ENCODE data around the gene POLR2E.
"Not testable (repeated sequence)": the region's sequence is repeated elsewhere in the genome, so short reads cannot be mapped to it uniquely, and the experiment has no call there.

Gene POLR2E

DNA sequence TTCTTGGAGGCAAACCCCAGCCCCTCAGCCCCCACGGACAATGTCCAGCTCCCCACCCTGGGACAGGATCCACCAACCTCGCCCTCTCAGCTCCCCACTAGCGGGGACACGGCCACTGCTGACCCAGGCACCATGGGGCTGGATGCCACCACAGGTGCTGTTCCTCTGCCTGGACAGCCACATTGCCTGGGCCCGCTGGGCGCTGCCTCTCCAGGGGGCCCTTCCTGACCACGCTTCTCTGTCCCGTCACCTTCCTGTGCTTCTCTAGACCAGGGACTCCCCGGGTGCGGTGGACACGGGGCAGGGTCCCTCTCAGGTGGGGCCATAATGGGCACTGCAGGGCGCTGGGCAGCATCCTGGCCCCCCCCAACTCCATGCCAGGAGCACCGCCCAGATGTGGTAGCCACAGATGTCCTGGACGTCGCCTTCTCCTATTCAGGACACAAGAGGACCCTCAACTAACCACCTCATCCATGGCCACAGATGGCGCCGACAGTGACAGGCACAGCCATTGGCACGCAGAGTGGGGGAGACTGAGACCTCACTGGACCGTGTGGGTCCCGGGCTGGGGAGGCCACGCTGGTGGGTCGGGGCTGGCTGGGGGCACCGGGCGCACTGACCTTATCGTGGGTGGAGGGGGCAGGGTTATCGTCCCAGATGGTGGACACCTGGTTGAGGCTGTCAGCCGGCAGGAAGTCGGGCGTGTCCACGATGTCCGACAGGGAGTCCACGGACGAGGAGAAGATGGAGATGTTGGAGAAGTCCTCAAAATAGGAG is 32.0 kb upstream of the POLR2E start:
- DNase-seq (ENCODE audit: low read depth): no peak

DNA sequence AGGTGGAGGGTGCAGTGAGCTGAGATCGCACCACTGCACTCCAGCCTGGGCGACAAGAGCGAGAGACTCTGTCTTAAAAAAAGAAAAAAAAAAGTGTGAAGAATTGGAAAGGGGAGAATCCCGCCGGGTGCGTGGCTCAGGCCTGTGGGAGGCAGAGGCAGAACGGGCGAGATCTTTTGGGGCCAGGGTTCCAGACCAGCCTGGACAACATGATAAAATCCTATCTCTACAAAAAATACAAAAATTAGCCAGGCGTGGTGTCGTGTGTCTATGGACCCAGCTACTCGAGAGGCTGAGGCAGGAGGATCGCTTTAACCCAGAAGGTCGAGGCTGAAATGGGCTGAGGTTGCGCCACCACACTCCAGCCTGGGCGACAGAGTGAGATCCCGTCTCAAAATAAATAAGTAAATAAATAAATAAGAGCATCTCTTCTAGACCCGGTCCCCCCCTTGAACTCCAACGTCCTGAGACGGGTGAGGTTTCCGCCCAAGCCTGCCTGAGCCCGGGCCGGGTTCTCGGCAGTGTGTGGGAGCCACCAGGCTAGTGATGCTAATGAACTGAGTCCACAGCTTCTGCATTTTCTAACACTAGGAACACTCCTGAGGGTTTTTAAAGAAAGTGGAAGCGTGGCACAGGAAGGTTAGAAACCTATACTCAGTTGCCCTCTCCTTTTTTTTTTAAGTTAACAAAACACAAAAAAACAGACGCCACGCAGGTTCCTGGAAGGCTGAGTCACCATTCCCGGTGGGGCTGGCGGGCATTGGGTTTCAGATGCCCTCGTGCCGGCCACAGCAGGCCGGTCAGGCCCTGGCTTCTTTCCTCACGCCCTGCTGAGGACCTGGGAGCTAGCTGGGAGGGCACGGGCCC is 30.7 kb upstream of the POLR2E start:
- DNase-seq (ENCODE audit: low read depth): no peak

DNA sequence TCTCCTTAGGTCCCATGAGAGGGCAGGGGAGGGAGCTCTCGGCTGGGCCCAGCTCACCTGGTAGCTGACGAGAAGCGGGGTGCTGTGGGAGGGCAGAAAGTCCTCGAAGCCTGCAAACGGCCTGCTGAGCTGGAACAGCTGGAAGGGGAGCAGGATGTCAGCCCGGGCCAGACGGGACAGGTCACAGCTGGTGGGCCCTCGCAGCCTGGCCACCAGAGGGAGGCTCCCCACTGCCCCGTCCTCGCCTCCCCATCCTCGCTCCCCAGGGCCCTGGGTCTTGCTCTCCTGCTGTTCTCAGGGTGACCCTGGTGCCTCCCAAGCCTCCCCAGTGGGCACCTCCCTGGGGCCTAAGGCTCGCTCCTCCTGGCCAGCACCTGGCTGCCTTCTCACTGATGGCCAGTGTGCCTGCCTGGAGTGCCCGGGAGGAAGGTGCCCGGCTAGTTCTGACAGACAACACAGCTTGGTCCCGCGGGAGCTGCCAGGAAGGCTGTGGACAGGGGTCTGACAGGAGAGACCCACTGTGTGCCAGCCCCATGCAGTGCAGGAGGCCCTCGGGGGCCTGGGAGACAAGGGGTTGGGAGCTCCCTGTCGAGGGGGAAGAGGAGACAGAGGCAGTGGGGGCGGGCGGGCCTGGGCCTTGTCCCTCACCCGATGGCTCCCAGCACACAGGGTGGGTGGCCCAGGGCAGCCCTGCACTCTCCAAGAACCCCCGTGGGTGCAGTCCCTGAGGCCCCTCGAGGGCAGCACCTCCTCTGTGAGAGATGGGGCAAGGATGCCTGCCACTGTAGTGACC is 28.9 kb upstream of the POLR2E start:
- no peak for DNase-seq (ENCODE audit: low read depth)

DNA sequence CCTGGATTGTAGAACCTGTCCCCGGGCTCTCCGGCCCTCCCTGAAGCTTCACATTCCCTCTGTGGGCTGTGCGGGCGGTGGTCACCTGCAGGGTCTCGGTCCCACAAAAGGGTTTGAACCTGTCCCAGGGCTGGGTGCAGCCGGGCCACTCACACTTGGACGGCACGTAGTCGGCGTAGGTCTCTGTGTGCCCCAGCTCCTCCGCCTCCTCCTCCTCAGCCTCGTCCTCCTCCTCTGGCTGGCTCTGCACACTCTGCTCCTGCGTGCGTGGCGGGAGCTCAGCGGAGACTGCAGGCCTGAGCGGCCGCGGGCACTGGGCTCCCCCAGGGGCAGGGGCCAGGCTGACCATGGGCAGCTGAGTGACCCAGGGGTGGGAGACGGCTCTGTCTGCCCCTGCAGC is 28.2 kb upstream of the POLR2E start:
- no peak for DNase-seq (ENCODE audit: low read depth)

DNA sequence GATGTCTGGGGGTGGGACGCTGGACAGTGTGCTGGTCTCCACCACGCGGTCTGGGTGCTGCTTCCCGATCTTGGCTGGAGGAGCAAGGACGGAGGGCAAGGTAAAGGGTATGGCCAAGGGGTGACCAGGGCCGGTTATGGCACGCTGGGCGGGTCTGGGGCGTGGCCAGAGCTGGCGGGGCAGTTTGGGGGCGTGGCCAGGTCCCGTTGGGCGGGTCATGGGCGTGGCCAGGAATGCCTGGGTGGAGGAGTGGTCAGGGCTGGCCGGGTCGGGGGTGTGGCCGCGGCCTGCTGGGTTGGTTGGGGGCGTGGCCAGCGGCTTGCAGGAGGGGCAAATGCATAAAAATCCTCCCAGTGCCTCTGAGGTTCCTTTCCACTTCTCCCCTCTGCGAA is 27.8 kb upstream of the POLR2E start:
- DNase-seq (ENCODE audit: low read depth): no peak

DNA sequence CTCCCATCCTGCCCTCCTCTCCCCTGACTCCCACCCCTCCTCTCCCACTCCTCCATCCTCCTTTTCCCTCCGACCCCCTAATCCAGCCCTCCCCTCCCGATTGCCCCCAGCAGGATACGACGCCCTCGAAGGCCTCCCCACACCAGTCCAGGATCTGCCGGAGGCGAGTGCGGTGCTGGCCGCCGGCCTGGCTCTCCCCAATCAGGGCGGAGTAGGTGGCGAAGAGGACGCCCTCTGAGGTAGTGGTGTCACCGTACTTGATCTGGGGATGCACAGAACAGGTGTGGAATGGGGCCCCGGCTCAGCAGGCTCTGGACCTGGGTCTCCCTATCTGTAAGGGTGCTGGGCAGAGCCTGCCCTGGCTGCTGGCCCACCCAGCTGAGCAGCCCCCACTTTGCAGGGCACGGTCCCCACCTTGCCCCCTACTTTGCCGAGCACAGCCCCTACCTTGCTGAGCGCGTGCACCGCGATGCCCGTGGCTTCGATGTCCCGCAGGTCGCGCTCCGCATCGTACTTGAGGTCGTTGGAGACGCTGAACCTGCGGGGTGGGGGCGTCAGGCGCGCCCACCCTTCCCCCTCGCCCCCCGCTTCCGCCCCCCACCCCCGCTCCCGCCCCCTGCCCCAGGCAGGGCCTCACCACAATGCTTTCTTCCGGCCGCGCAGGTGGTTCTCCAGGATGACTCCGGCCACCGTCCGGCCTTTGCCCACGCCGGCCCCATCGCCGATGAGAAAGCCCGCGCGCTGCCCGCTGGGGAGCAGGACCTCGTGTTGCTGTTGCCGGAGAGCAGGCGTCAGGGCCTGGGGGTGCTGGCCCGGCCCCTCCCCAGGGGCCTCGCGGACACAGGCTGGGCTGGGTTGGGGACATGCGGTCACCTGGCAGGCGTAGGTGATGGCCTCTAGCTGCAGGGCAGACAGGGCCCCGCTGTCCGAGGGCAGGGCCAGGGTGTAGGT is 27.1 kb upstream of the POLR2E start:
- no peak for DNase-seq (ENCODE audit: low read depth)

DNA sequence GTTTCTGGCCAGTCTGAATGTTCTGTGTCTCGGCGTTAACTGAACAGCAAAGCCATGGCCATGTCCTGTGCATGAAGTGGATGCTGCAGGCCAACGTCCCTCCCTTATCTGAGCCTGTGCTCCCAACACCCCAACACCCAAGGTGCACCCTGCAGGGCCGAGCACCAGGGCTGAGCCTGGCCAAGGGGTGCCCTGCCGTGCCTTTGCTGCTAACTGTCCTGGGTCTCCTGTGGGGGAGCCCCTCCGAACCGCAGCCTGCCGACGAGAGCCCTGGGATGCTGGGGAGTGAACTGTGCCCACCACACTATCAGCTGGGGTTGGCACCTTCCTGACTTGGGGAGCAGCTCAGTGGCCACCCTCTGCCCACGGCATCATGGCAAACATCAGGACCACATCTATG is 26.2 kb upstream of the POLR2E start:
- no peak for DNase-seq (ENCODE audit: low read depth)

DNA sequence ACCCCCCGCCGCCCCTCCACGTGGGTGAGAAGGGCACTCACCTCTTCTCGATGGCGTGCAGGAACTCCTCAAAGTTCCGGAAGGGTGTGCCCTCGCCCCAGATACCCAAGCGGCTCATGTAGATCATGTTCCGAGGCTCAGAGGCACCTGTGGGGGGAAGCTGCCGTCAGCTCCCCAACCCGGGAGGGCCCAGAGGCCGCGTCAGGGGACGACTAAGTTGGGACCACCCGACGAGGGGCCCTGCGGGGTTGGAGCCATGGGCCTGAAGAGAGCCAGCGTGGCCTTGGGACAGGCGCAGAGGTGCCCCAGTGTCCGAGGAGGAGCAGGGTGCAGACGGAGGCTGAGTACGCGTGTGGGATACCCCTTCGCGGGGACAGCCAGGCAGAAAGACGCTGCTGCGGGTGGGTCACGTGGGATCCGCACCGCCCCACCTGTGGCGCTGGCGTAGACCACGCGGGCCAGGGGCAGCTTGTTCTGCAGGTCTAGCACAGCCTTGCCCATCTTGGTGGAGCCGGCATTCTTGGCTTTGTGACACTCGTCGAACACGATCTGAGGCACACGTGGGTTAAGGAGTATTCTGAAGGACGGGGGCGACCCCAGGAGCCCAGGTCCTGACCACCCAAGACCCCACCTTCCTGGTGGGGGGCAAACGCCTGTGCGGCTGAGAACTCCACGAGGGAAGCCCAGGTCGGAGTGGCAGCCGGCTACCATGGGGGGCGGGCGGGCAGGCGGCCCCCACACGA is 24.5 kb upstream of the POLR2E start:
- DNase-seq (ENCODE audit: low read depth): no peak

DNA sequence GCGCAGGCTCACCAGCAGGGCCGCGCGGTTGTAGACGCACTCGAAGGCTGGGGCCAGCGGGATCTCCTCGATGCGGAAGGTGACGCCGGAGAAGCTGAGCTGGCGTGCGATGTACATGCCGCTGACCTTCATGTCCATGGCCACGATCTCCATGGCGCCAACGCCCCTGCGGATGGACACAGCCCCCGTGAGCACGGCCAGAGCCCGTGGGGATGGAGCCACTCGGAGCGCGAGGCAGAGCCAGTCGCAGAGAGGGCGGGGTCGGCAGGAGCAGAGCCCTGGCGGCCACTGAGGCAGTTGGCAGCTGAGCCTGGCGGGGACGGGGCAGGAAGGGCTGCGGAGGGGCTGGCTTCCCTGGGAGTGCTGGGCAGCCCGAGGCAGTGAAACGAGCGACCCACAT is 23.8 kb upstream of the POLR2E start:
- no peak for DNase-seq (ENCODE audit: low read depth)

DNA sequence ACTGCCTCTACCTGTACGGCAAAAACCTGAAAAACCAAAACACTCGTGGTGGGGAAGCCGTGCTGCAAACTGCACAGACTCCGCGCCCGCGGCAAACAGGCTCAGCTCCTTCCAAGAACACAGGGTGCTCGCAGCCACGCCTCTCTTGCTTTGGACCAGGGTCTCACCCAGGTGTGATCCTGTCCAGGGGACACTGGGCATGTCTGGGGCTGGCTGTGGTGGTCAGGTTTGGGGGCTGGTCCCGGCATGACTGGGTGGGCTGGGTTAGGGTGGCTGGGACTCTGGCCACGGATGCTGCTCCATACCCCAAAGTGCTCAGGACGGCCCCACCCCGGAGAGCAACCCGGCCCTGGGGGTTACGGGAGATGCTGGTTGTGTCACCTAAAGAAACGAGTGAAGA is 22.5 kb upstream of the POLR2E start:
- no peak for DNase-seq (ENCODE audit: low read depth)

DNA sequence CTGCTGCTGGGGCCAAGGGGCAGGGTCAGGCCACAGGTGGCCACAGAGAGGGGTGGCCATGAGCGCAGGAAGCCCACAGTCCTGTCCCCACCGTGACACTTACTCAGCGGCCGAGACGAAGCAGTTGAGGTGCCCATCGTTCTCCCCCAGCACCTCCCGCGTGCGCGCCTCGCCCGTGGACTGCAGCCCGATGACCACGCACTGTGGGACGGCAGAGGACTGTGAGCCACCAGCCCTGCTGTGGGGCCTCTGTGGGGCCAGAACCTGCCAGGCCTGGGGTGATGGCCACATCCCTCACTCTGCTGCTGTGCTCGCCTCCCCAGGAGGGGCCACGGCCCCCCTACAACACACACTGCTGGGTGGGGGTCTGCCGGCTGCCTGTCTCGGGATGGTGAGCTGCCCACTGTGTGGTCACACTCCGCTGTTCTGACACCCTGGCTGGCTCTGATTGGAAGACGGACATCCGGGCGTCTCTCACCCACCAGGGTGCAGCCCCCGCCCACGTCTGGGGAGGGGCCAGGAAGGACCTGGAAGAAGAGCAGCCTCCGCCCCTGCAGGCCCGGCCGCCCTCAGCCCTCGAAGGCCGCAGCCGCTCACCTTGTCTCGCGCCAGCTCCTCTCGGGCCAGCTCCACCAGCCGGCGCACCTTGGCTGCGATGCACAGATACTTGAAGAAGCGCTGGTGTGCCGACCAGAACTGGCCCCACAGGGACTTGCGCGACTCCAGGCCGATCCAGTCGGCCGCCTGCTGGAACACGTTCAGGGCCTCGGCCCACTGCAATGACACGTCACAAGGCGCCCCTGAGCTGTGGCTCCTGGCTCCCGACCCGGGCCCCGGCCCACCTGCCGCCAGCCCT is 21.8 kb upstream of the POLR2E start:
- no peak for DNase-seq (ENCODE audit: low read depth)

DNA sequence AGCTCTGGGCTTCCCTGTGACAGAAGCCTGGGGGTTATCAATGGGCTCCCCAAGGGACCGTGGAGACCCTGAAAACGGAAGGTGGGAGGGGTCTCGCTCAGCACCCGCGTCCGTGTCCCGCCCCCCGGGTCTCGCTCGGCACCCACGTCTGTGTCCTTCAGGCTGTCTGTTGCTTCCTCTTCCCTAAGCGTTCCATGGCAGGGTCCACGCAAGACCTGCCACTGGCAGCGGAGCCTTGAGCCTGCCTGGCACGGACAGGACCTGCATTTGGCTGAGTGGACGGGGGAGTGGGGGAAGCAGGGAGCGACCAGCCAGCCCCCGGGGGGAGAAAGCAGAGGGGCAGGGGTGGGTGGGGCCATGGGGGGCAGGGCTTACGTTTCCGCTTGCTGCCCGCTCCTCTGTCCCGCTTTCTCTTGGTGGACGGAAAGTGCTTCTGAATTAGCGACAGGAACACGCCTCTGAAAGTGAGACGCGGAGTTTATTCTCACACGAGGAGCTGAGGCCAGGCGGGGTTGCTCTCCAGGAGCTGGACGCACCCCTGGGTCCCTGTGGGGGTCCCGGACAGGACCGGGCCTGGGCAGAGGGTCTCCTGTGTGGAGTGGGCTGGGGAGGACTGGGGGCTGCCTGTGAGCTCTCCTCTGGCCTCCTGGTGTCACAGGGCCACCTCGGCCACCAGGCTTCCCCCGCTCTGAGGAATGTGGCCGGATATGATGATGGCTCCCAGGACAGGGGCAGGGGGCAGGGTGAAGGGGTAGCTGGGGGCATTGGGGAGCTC is 20.7 kb upstream of the POLR2E start:
- DNase-seq (ENCODE audit: low read depth): no peak

DNA sequence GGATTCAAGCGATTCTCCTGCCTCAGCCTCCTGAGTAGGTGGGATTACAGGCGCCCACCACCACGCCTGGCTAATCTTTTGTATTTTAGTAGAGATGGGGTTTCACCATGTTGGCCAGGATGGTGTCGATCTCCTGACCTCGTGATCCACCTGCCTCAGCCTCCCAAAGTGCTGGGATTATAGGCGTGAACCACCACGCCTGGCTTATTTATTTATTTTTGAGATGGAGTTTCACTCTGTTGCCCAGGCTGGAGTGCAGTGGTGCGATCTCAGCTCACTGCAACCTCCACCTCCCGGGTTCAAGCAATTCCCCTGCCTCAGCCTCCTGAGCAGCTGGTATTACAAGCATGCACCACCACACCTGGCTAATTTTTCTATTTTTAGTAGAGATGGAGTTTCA is 19.6 kb upstream of the POLR2E start:
- not testable (repeated sequence) for DNase-seq (ENCODE audit: low read depth)

DNA sequence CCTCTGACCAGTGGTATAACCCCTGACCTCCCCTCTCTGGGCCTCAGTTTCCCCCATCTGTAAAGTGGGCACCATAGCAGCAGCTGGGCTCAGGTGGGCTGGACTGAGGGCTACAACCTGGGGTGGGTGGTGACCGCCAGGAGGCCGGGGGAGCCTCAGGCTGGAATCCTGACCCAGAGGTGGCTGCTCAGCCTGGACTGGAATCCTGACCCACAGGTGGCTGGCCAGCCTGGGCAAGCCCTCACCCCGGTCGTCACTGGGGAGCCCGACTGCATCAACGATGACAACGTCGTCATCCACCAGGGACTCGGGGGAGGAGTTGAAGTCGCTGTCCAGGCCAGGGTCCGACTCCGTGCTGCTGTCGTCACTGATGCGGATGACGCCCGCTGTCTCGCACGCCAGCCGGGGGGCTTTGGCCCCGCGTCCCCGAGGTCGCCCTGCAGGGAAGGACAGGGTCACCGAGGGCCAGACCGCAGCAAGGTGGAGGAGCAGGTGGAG is 18.9 kb upstream of the POLR2E start:
- DNase-seq (ENCODE audit: low read depth): no peak

DNA sequence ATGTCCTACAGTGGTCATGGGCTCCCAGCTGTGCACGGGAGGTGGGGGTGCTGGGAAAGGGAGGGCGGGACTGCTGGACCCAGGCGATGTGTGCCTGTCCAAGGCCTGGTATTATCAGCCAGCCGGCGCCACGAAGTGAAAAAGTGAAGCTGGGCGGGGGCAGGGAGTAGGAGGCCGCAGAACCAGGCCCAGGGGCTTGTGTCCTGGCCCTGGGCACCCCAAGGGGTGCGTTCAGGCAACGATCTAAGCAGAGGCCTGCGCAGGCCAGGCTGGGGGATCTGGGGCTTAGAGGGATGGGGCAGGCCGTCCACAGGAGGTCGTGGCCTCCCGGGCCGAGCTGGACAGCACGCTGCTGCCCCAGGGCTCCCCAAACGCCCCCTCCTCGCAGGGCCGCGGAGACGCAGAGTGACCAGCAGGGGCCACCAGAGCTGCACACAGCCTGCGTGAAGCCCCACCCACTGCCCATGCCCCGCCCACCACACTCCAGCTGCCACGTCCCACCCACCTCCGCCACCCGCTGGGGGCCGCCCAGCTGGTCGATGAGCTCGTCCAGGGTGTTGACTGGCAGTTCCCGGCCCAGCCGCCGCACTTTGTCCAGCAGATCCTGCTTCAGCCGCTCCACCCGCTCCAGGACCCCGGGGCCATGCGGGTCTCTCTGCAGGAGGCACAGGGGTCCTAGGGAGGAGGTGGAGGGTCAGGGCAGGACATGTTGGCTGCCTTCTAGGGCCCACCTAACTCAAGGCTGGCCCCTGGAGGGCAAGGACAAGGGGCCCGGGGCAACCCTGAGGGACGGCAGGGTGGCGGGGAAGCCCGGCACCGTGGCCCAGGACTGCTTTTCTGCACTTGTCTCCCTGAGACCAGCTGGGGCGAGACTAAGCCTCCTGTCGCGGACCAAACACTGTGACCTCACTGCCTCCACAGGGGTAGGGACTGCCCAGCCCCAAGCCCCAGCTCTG is 18.1 kb upstream of the POLR2E start:
- peak; percentile 79 for DNase-seq (ENCODE audit: low read depth)

DNA sequence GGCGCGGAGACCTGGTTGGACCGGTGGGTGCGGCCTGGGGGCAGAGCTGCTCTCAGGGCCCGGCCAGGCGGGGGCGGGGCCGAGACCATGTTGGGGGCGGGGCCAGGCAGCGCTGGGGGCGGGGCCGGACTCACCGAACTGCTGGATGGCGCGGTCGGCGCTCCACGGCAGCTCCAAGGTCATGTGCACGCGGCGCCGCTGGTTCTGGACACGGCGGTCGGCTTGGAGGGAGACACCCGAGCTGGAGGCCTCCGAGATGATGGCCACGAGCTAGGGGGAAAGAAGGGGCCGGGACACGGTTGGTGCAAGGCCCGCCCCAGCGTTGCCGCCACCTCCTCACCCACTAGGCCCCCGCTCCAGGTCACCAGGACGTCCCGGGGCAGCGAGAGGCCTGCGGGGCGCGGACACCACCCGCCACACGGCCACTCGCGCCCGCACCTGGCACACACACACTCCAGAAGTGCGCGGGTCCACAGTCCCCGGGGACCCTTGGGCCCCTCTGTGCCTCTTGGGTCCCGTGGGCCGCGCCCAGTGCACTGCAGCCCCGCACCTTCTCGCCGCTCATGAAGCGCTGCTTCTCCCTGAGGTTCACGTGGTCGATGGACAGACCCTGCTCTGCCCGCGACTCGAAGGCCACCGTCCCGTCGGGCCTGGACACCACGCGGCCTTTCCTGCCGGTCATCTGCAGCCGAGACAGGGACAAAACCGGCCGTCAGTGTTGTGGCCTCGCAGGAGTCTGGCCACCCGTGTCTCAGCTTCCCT is 17.3 kb upstream of the POLR2E start:
- no peak for DNase-seq (ENCODE audit: low read depth)
